Lower lobe of right lung (tissue), 2 donors: ENCODE data around the gene ABI2. TPM values are rescaled to one million over a fixed set of nuclear protein-coding genes. Genes with fewer than 3 reads are reported as not detected.
"Not testable (repeated sequence)": the region's sequence is repeated elsewhere in the genome, so short reads cannot be mapped to it uniquely, and the experiment has no call there.

Experiments used
- ATAC-seq, 2 donors: fragments of 200-7000 bp; cut with Tn5 transposase; one replicate each; pipeline ENCODE4 v1.9.1; 2020 to 2022; ENCODE audit warnings: mild to moderate bottlenecking in 2 of 2, moderate library complexity in 2 of 2
- DNase-seq: peaks from one replicate; pipeline ENCODE4 v3.0.0-alpha.2; 2020
- H3K27ac ChIP-seq: fragments of 200-600 bp; one replicate; pipeline ENCODE4 v1.8.0; 2022
- H3K27me3 ChIP-seq: fragments of 200-600 bp; one replicate; pipeline ENCODE4 v1.8.0; 2022; ENCODE audit warnings: low read depth
- H3K36me3 ChIP-seq: fragments of 200-600 bp; one replicate; pipeline ENCODE4 v1.8.0; 2022; ENCODE audit warnings: mild to moderate bottlenecking
- H3K4me1 ChIP-seq: fragments of 200-600 bp; one replicate; pipeline ENCODE4 v1.8.0; 2022
- H3K4me3 ChIP-seq: fragments of 200-600 bp; one replicate; pipeline ENCODE4 v1.8.0; 2022; ENCODE audit warnings: mild to moderate bottlenecking
- H3K9me3 ChIP-seq: fragments of 200-600 bp; one replicate; pipeline ENCODE4 v1.8.0; 2022
- intact Hi-C: fragments of 100-400 bp; cut with DNase I; formaldehyde crosslinking; loops from one replicate; pipeline ENCODE4 v1.11.0; 2022
- total RNA-seq: library from RNA; stranded (reverse); fragmentation: NEBNext Ultra II Directional; extraction: Animal tissue kit (Norgen Biotek cat#: 25700); gene quantifications from one replicate; pipeline ENCODE4 v1.2.1, GENCODE V29; 2021
- TF ChIP-seq, protein P1 (sequence below): fragments of 200-600 bp; IDR thresholded peaks from one replicate; pipeline ENCODE4 v1.8.0; 2022; ENCODE audit warnings: antibody characterized with exemption, mild to moderate bottlenecking
- donor health status: DM: no; HTN: yes; CAD: no; lungs with severe emphysema.

The ABI2 gene
- total RNA-seq, 1 donor from 2014 or later, result 48.8 TPM

GRCh38 chr2:203330434-203330833 lies 2.2 kb downstream of the ABI2 start:
- H3K27me3 ChIP-seq, result no peaks in the 10 kb centered on the region
- intact Hi-C loops, result no loop called here

DNA sequence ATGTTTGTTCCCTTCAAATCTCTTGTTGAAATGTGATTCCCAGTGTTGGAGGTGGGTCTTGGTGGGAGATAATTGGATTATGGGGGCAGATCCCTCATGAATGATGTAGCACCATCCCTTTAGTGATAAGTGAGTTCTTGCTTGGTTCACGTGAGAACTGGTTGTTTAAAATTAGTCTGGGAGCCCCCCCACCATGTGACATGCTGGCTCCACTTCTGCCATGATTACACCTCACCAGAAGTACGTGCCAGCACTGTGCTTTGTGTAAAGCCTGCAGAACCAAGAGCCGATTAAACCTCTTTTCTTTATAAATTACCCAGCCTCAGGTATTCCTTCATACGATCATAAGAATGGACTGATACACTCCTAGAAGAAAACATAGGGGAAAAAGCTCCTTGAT lies 10.1 kb downstream of the ABI2 start:
- H3K9me3 ChIP-seq, result no peaks in the 10 kb centered on the region
- no peaks in the 10 kb centered on the region for H3K27me3 ChIP-seq
- TF ChIP-seq, protein P1, sequence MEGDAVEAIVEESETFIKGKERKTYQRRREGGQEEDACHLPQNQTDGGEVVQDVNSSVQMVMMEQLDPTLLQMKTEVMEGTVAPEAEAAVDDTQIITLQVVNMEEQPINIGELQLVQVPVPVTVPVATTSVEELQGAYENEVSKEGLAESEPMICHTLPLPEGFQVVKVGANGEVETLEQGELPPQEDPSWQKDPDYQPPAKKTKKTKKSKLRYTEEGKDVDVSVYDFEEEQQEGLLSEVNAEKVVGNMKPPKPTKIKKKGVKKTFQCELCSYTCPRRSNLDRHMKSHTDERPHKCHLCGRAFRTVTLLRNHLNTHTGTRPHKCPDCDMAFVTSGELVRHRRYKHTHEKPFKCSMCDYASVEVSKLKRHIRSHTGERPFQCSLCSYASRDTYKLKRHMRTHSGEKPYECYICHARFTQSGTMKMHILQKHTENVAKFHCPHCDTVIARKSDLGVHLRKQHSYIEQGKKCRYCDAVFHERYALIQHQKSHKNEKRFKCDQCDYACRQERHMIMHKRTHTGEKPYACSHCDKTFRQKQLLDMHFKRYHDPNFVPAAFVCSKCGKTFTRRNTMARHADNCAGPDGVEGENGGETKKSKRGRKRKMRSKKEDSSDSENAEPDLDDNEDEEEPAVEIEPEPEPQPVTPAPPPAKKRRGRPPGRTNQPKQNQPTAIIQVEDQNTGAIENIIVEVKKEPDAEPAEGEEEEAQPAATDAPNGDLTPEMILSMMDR, result no peak
- intact Hi-C loops, result no loop called here
- H3K4me1 ChIP-seq, result peaks cover 13% of the 10 kb centered on the region
- DNase-seq, result no peak
- H3K36me3 ChIP-seq, result no peaks in the 10 kb centered on the region
- no peak overlapping the region for H3K27ac ChIP-seq
- H3K4me3 ChIP-seq, result no peak overlapping the region
- no peak for ATAC-seq

More at GRCh38 chr2:203330434-203330833, 2.2 kb downstream of the ABI2 start:
- Histone ChIP-seq H3K36me3 (no peaks in the 10 kb centered on the region), H3K9me3 (no peaks in the 10 kb centered on the region), H3K4me1 (peaks cover 16% of the 10 kb centered on the region), H3K27ac (no peak overlapping the region), H3K4me3 (no peak overlapping the region)
- ATAC-seq (no peak), DNase-seq (no peak)
- TF ChIP-seq, protein P1, result no peak

DNA sequence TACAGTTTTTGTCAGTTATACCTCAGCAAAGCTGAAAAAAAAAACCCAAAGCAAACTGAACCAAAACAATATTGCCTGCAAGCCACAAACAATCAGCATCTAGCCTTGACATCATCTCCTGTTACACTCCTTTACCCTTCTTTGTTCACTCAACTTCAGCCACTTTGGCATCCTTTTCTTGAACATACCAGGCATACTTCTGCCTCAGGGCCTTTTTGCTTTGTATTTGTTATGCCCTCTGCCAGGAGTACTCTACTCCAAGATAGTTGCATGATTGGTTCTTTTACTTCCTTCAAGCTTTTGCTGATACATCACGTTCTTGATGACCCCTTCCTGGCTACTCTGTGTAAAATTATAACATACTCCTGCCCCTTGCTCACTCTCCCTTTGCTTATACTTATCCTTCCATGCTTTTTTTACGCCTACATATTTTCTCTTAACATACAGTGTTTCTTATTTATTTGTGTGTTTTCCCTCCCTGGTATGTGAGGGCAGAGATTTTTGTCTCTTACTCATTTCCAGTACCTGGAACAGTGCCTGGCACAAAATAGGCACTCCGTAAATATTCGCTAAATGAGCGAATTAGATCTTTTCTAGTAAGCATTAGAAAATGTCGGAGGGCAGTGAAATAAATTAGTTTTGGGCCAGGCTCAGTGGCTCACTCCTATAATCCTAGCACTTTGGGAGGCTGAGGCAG lies 12.7 kb downstream of the ABI2 start:
- TF ChIP-seq, protein P1, result no peak
- Histone ChIP-seq H3K4me1 (peaks cover 13% of the 10 kb centered on the region), H3K36me3 (no peaks in the 10 kb centered on the region), H3K4me3 (no peak overlapping the region), H3K27me3 (no peaks in the 10 kb centered on the region), H3K9me3 (no peaks in the 10 kb centered on the region), H3K27ac (peak overlapping the region; percentile 44)
- peak; percentile 88 to 93 for ATAC-seq
- intact Hi-C loops, result no loop called here
- no peak for DNase-seq

GRCh38 chr2:203341741-203342310 lies 13.6 kb downstream of the ABI2 start:
- intact Hi-C loops, result no loop called here
- no peak for ATAC-seq
- no peak for DNase-seq
- H3K36me3 ChIP-seq, result no peaks in the 10 kb centered on the region
- H3K9me3 ChIP-seq, result no peaks in the 10 kb centered on the region
- H3K27me3 ChIP-seq, result no peaks in the 10 kb centered on the region
- TF ChIP-seq, protein P1, result no peak
- H3K4me1 ChIP-seq, result peaks cover 13% of the 10 kb centered on the region
- no peak overlapping the region for H3K4me3 ChIP-seq
- peak overlapping the region; percentile 29 for H3K27ac ChIP-seq

DNA sequence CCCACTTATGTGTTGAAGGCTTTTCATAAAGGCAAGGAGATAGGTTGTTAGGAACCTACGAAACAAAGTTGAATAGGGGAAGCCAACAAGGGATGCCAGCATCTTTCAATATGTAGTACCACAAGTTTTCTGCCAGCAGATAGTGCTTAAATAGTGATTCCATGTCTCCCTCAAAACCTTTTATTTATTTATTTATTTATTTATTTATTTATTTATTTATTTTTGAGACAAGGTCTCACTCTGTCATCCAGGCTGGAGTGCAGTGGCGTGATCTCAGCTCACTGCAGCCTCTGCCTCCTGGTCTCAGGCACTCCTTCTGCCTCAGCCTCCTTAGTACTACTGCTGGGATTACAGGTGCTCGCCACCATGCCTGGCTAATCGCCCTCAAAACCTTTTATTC lies 14.2 kb downstream of the ABI2 start:
- intact Hi-C loops, DNase-seq, H3K36me3 ChIP-seq, H3K9me3 ChIP-seq, H3K27me3 ChIP-seq, H3K27ac ChIP-seq, ATAC-seq, H3K4me3 ChIP-seq: not testable (repeated sequence)
- peaks cover 13% of the 10 kb centered on the region for H3K4me1 ChIP-seq

GRCh38 chr2:203344667-203345066 lies 16.5 kb downstream of the ABI2 start:
- H3K4me1 ChIP-seq, result peaks cover 13% of the 10 kb centered on the region
- TF ChIP-seq, protein P1, result no peak
- H3K27ac ChIP-seq, result no peak overlapping the region
- intact Hi-C loops, result no loop called here
- DNase-seq, result no peak
- no peaks in the 10 kb centered on the region for H3K36me3 ChIP-seq
- H3K27me3 ChIP-seq, result no peaks in the 10 kb centered on the region
- ATAC-seq, result no peak
- H3K4me3 ChIP-seq, result no peak overlapping the region
- H3K9me3 ChIP-seq, result no peaks in the 10 kb centered on the region
